GM23338 (cell line): ENCODE measurements around the gene KCNH8. TPM values are rescaled to one million over a fixed set of nuclear protein-coding genes. Genes with fewer than 3 reads are reported as not detected.

ENCODE experiments used
- ATAC-seq: fragments of 200-7000 bp; cut with Tn5 transposase; 3 replicates; pipeline ENCODE4 v1.9.1; 2020
- DNase-seq: peaks from one replicate; pipeline ENCODE4 v3.0.0-alpha.2; 2015; ENCODE audit warnings: low spot score
- H2AFZ ChIP-seq: fragments of 200-600 bp; sonication (generic); 2 replicates; pipeline ENCODE4 v1.8.0; 2016; ENCODE audit warnings: antibody characterized with exemption, mild to moderate bottlenecking, moderate library complexity
- H3F3A ChIP-seq: fragments of 200-600 bp; sonication (generic); replicated peaks from 2 replicates; pipeline ENCODE4 v1.8.0; 2017; ENCODE audit warnings: antibody characterized with exemption, mixed run types, low read depth
- H3K27ac ChIP-seq: fragments of 200-600 bp; sonication (generic); 2 replicates; pipeline ENCODE4 v1.6.1; 2016; ENCODE audit warnings: low read depth
- H3K27me3 ChIP-seq: fragments of 200-600 bp; sonication (generic); 2 replicates; pipeline ENCODE4 v1.8.0; 2016; ENCODE audit warnings: mild to moderate bottlenecking, mixed run types, moderate library complexity; ENCODE audit not compliant: insufficient read depth
- H3K36me3 ChIP-seq: fragments of 200-600 bp; sonication (generic); 2 replicates; pipeline ENCODE4 v1.8.0; 2016; ENCODE audit warnings: mild to moderate bottlenecking; ENCODE audit not compliant: insufficient read depth
- H3K4me1 ChIP-seq: fragments of 200-600 bp; sonication (generic); 2 replicates; pipeline ENCODE4 v1.8.0; 2016; ENCODE audit warnings: mild to moderate bottlenecking, moderate library complexity; ENCODE audit not compliant: insufficient read depth
- H3K4me2 ChIP-seq: fragments of 200-600 bp; sonication (generic); 2 replicates; pipeline ENCODE4 v1.7.1; 2017; ENCODE audit warnings: mixed run types
- H3K4me3 ChIP-seq: fragments of 200-600 bp; sonication (generic); 2 replicates; pipeline ENCODE4 v1.6.1; 2016; ENCODE audit warnings: mixed run types
- H3K79me2 ChIP-seq: fragments of 200-600 bp; sonication (generic); replicated peaks from 2 replicates; pipeline ENCODE4 v1.8.0; 2017; ENCODE audit warnings: mild to moderate bottlenecking; ENCODE audit not compliant: insufficient read depth
- H3K9me2 ChIP-seq: fragments of 200-600 bp; sonication (generic); 2 replicates; pipeline ENCODE4 v1.8.0; 2017; ENCODE audit not compliant: insufficient read depth
- H4K20me1 ChIP-seq: fragments of 200-600 bp; sonication (generic); replicated peaks from 2 replicates; pipeline ENCODE4 v1.8.0; 2017; ENCODE audit warnings: mild to moderate bottlenecking; ENCODE audit not compliant: insufficient read depth
- H3K27ac Mint-ChIP-seq: 2 replicates; pipeline ENCODE4 v1.8.0; 2020; ENCODE audit warnings: inconsistent platforms, mild to moderate bottlenecking, moderate library complexity, mixed read lengths
- H3K27me3 Mint-ChIP-seq: 3 replicates; pipeline ENCODE4 v1.8.0; 2022; ENCODE audit warnings: low read depth, mild to moderate bottlenecking, moderate library complexity, mixed read lengths, inconsistent platforms; ENCODE audit not compliant: insufficient read depth, poor library complexity
- H3K36me3 Mint-ChIP-seq: 3 replicates; pipeline ENCODE4 v1.8.0; 2021; ENCODE audit warnings: low read depth, mild to moderate bottlenecking, inconsistent platforms, moderate library complexity, mixed read lengths
- H3K4me1 Mint-ChIP-seq: 3 replicates; pipeline ENCODE4 v1.8.0; 2020; ENCODE audit warnings: mild to moderate bottlenecking, inconsistent platforms, mixed read lengths
- H3K4me3 Mint-ChIP-seq: 3 replicates; pipeline ENCODE4 v1.8.0; 2021; ENCODE audit warnings: moderate library complexity, mild to moderate bottlenecking, inconsistent platforms, mixed read lengths
- H3K9me3 Mint-ChIP-seq: 3 replicates; pipeline ENCODE4 v1.8.0; 2020; ENCODE audit warnings: moderate library complexity, mild to moderate bottlenecking, inconsistent platforms, mixed read lengths
- CREB1 ChIP-seq: fragments of 250-450 bp; sonication (Bioruptor Pico); IDR thresholded peaks from 2 replicates; pipeline ENCODE4 v1.5.0; 2020; ENCODE audit warnings: low read depth, mild to moderate bottlenecking, moderate library complexity
- EZH2 ChIP-seq: fragments of 200-600 bp; sonication (generic); IDR thresholded peaks from one replicate; pipeline ENCODE4 v1.8.0; 2017; ENCODE audit warnings: antibody characterized with exemption, mild to moderate bottlenecking, low read depth; ENCODE audit not compliant: unreplicated experiment
- EZH2phosphoT487 ChIP-seq: fragments of 200-600 bp; sonication (generic); IDR thresholded peaks from one replicate; pipeline ENCODE4 v1.8.1; 2018; ENCODE audit warnings: antibody characterized with exemption; ENCODE audit not compliant: unreplicated experiment
- JUNB ChIP-seq: IDR thresholded peaks from one replicate; pipeline ENCODE4 v1.6.1; 2016; ENCODE audit warnings: antibody characterized with exemption; ENCODE audit not compliant: unreplicated experiment
- NANOG ChIP-seq: IDR thresholded peaks from 2 replicates; pipeline ENCODE4 v1.6.1; 2016; ENCODE audit warnings: antibody characterized with exemption, borderline replicate concordance
- POLR2AphosphoS5 ChIP-seq: IDR thresholded peaks from 2 replicates; pipeline ENCODE4 v1.6.1; 2016; ENCODE audit warnings: antibody characterized with exemption, low read depth
- STAT1 ChIP-seq: IDR thresholded peaks from one replicate; pipeline ENCODE4 v1.6.1; 2016; ENCODE audit warnings: antibody characterized with exemption; ENCODE audit not compliant: unreplicated experiment
- ZNF114 ChIP-seq: fragments of 250-450 bp; sonication (Bioruptor Pico); IDR thresholded peaks from 2 replicates; pipeline ENCODE4 v1.5.0; 2020; ENCODE audit warnings: mild to moderate bottlenecking, moderate library complexity
- ZNF331 ChIP-seq: fragments of 250-450 bp; sonication (Bioruptor Pico); IDR thresholded peaks from 2 replicates; pipeline ENCODE4 v1.5.0; 2020; ENCODE audit warnings: low read depth, mild to moderate bottlenecking, moderate library complexity
- polyA plus RNA-seq: library from polyadenylated mRNA; unstranded; fragments of >200 nt; fragmentation: Nextera tagmentation; extraction: Ambion mirVana; gene quantifications from 2 replicates; pipeline ENCODE4 v1.2.1, GENCODE V29; 2016
- total RNA-seq: library from RNA; depleted of rRNA; stranded (reverse); fragments of >200 nt; shearing (Covaris generic); gene quantifications from 2 replicates; pipeline ENCODE4 v1.2.3, GENCODE V29; 2014
- TF ChIP-seq, protein P1 (sequence below): IDR thresholded peaks from 2 replicates; pipeline ENCODE4 v1.6.1; 2016; ENCODE audit warnings: antibody characterized with exemption
- TF ChIP-seq, protein P2 (sequence below): IDR thresholded peaks from one replicate; pipeline ENCODE4 v1.6.1; 2018; ENCODE audit warnings: antibody characterized with exemption; ENCODE audit not compliant: unreplicated experiment
- TF ChIP-seq, protein P3 (sequence below), 2 experiments: fragments of 200-600 bp in 1 of 2; sonication (generic) in 1 of 2; conservative IDR thresholded peaks; 2 replicates each; pipeline versions ENCODE4 v1.5.1 to v1.6.1; 2016 to 2017; ENCODE audit warnings: antibody characterized with exemption in 2 of 2, low read depth in 2 of 2, mild to moderate bottlenecking in 2 of 2, moderate library complexity in 1 of 2
- TF ChIP-seq, protein P4 (sequence below): fragments of 250-450 bp; sonication (Bioruptor Pico); IDR thresholded peaks from 2 replicates; pipeline ENCODE4 v1.5.0; 2020; ENCODE audit warnings: mild to moderate bottlenecking, moderate library complexity

Gene KCNH8
- total and polyA plus RNA-seq, 2 experiments from 2014 or later, result 1.3 to 3.4 TPM

DNA sequence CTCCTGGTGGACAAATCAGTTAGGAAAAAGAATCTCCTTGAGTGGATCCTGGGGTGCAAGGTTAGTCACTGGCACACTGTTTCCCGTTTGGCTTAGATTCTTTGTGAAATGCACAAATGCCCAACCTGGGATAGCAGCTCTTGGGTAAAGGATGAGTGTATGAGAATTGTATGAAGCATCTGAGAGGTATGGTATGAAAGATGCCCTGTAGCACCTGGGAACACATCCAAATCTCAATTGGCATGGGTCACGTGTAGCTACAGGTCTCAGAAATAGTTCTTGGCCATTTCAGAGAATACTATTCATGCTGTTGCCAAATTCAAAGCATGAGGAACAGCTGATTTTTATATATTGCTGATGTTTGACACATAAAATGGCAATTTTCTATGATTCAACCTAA, 84.3 kb downstream of the KCNH8 start:
- H2AFZ ChIP-seq, result no peak overlapping the region
- no peak overlapping the region for H3K4me3 ChIP-seq
- TF ChIP-seq NANOG (no peak), ZNF114 (CRISPR knock-in tag) (no peak), POLR2AphosphoS5 (no peak), STAT1 (no peak), JUNB (no peak), EZH2 (no peak), EZH2phosphoT487 (no peak), CREB1 (CRISPR knock-in tag) (no peak), ZNF331 (CRISPR knock-in tag) (no peak)
- TF ChIP-seq, protein P1, sequence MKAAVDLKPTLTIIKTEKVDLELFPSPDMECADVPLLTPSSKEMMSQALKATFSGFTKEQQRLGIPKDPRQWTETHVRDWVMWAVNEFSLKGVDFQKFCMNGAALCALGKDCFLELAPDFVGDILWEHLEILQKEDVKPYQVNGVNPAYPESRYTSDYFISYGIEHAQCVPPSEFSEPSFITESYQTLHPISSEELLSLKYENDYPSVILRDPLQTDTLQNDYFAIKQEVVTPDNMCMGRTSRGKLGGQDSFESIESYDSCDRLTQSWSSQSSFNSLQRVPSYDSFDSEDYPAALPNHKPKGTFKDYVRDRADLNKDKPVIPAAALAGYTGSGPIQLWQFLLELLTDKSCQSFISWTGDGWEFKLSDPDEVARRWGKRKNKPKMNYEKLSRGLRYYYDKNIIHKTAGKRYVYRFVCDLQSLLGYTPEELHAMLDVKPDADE, result no peak
- TF ChIP-seq, protein P2, sequence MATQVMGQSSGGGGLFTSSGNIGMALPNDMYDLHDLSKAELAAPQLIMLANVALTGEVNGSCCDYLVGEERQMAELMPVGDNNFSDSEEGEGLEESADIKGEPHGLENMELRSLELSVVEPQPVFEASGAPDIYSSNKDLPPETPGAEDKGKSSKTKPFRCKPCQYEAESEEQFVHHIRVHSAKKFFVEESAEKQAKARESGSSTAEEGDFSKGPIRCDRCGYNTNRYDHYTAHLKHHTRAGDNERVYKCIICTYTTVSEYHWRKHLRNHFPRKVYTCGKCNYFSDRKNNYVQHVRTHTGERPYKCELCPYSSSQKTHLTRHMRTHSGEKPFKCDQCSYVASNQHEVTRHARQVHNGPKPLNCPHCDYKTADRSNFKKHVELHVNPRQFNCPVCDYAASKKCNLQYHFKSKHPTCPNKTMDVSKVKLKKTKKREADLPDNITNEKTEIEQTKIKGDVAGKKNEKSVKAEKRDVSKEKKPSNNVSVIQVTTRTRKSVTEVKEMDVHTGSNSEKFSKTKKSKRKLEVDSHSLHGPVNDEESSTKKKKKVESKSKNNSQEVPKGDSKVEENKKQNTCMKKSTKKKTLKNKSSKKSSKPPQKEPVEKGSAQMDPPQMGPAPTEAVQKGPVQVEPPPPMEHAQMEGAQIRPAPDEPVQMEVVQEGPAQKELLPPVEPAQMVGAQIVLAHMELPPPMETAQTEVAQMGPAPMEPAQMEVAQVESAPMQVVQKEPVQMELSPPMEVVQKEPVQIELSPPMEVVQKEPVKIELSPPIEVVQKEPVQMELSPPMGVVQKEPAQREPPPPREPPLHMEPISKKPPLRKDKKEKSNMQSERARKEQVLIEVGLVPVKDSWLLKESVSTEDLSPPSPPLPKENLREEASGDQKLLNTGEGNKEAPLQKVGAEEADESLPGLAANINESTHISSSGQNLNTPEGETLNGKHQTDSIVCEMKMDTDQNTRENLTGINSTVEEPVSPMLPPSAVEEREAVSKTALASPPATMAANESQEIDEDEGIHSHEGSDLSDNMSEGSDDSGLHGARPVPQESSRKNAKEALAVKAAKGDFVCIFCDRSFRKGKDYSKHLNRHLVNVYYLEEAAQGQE, result no peak
- TF ChIP-seq, protein P3, sequence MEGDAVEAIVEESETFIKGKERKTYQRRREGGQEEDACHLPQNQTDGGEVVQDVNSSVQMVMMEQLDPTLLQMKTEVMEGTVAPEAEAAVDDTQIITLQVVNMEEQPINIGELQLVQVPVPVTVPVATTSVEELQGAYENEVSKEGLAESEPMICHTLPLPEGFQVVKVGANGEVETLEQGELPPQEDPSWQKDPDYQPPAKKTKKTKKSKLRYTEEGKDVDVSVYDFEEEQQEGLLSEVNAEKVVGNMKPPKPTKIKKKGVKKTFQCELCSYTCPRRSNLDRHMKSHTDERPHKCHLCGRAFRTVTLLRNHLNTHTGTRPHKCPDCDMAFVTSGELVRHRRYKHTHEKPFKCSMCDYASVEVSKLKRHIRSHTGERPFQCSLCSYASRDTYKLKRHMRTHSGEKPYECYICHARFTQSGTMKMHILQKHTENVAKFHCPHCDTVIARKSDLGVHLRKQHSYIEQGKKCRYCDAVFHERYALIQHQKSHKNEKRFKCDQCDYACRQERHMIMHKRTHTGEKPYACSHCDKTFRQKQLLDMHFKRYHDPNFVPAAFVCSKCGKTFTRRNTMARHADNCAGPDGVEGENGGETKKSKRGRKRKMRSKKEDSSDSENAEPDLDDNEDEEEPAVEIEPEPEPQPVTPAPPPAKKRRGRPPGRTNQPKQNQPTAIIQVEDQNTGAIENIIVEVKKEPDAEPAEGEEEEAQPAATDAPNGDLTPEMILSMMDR (conservative IDR thresholded peaks at IDR 0.05; ENCODE audit: low read depth in 2 of 2), result no peak
- TF ChIP-seq, protein P4, sequence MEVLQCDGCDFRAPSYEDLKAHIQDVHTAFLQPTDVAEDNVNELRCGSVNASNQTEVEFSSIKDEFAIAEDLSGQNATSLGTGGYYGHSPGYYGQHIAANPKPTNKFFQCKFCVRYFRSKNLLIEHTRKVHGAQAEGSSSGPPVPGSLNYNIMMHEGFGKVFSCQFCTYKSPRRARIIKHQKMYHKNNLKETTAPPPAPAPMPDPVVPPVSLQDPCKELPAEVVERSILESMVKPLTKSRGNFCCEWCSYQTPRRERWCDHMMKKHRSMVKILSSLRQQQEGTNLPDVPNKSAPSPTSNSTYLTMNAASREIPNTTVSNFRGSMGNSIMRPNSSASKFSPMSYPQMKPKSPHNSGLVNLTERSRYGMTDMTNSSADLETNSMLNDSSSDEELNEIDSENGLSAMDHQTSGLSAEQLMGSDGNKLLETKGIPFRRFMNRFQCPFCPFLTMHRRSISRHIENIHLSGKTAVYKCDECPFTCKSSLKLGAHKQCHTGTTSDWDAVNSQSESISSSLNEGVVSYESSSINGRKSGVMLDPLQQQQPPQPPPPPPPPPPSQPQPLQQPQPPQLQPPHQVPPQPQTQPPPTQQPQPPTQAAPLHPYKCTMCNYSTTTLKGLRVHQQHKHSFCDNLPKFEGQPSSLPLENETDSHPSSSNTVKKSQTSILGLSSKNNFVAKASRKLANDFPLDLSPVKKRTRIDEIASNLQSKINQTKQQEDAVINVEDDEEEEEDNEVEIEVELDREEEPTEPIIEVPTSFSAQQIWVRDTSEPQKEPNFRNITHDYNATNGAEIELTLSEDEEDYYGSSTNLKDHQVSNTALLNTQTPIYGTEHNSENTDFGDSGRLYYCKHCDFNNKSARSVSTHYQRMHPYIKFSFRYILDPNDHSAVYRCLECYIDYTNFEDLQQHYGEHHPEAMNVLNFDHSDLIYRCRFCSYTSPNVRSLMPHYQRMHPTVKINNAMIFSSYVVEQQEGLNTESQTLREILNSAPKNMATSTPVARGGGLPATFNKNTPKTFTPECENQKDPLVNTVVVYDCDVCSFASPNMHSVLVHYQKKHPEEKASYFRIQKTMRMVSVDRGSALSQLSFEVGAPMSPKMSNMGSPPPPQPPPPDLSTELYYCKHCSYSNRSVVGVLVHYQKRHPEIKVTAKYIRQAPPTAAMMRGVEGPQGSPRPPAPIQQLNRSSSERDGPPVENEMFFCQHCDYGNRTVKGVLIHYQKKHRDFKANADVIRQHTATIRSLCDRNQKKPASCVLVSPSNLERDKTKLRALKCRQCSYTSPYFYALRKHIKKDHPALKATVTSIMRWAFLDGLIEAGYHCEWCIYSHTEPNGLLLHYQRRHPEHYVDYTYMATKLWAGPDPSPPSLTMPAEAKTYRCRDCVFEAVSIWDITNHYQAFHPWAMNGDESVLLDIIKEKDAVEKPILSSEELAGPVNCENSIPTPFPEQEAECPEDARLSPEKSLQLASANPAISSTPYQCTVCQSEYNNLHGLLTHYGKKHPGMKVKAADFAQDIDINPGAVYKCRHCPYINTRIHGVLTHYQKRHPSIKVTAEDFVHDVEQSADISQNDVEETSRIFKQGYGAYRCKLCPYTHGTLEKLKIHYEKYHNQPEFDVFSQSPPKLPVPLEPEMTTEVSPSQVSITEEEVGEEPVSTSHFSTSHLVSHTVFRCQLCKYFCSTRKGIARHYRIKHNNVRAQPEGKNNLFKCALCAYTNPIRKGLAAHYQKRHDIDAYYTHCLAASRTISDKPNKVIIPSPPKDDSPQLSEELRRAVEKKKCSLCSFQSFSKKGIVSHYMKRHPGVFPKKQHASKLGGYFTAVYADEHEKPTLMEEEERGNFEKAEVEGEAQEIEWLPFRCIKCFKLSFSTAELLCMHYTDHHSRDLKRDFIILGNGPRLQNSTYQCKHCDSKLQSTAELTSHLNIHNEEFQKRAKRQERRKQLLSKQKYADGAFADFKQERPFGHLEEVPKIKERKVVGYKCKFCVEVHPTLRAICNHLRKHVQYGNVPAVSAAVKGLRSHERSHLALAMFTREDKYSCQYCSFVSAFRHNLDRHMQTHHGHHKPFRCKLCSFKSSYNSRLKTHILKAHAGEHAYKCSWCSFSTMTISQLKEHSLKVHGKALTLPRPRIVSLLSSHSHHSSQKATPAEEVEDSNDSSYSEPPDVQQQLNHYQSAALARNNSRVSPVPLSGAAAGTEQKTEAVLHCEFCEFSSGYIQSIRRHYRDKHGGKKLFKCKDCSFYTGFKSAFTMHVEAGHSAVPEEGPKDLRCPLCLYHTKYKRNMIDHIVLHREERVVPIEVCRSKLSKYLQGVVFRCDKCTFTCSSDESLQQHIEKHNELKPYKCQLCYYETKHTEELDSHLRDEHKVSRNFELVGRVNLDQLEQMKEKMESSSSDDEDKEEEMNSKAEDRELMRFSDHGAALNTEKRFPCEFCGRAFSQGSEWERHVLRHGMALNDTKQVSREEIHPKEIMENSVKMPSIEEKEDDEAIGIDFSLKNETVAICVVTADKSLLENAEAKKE (CRISPR knock-in tag), result no peak
- no peaks in the 10 kb centered on the region for H3K36me3 ChIP-seq
- DNase-seq (no peak), ATAC-seq (no peak)
- no peaks in the 10 kb centered on the region for H3K4me1 ChIP-seq
- peaks cover 5% of the 10 kb centered on the region; the same call in 1 of the 2 replicates for H3K9me2 ChIP-seq
- no peak overlapping the region for H3K27ac ChIP-seq
- Mint-ChIP-seq H3K9me3 (peaks cover 3% of the 10 kb centered on the region; the same call in 2 of the 3 replicates), H3K4me3 (no peak overlapping the region), H3K27me3 (no peaks in the 10 kb centered on the region), H3K36me3 (peaks cover 5% of the 10 kb centered on the region), H3K27ac (no peak overlapping the region), H3K4me1 (peaks cover 5% of the 10 kb centered on the region)
- H3K4me2 ChIP-seq, result no peak overlapping the region
- no peaks in the 10 kb centered on the region for H4K20me1 ChIP-seq
- no peaks in the 10 kb centered on the region for H3F3A ChIP-seq
- H3K79me2 ChIP-seq, result no peaks in the 10 kb centered on the region
- H3K27me3 ChIP-seq, result no peaks in the 10 kb centered on the region
